Stimulated activated CD8-positive, alpha-beta memory T cell treated with anti-CD3 and anti-CD28 coated beads, Interleukin-7, amount 100 ng/mL, for 1 hour (primary cell): ENCODE data around the gene RAB3IP.
"Not testable (repeated sequence)": the region's sequence is repeated elsewhere in the genome, so short reads cannot be mapped to it uniquely, and the experiment has no call there.

Experiments
- DNase-seq, 2 donors: peaks; one replicate each; pipeline ENCODE4 v3.0.0-alpha.2; 2020; ENCODE audit warnings: low read depth in 2 of 2

The RAB3IP gene

GRCh38 chr12:69756088-69756755 is 17.6 kb downstream of the RAB3IP start:
- DNase-seq: no peak

DNA sequence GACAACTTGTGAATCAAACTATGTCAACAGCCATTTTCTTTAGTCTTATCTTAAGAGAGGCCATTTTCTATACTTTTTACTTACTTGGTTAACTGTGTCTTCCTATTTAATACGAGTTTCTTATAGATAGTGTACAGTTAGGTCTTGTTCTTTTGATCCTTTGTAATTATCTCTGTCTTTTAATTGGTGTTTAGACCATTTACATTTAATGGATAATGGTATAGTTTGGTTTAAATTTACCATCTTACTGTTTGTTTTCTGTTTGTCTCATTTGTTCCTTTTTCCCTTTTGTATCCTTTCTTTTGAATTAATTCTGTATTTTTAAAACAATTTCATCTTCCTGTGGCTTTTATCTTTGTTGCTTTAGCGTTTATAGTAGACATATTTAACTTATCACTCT is 19.4 kb downstream of the RAB3IP start:
- no peak for DNase-seq

DNA sequence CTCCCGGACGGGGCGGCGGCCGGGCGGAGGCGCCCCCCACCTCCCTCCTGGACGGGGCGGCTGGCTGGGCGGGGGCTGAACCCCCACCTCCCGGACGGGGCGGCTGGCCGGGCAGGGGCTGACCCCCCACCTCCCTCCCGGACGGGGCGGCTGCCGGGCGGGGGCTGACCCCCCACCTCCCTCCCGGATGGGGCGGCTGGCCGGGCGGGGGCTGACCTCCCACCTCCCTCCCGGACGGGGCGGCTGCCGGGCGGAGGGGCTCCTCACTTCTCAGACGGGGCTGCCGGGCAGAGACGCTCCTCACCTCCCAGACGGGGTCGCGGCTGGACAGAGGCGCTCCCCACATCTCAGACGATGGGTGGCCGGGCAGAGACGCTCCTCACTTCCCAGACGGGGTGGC is 20.9 kb downstream of the RAB3IP start:
- not testable (repeated sequence) for DNase-seq

GRCh38 chr12:69765515-69765914 is 26.9 kb downstream of the RAB3IP start:
- no peak for DNase-seq

GRCh38 chr12:69766260-69766659 is 27.6 kb downstream of the RAB3IP start:
- DNase-seq: no peak

DNA sequence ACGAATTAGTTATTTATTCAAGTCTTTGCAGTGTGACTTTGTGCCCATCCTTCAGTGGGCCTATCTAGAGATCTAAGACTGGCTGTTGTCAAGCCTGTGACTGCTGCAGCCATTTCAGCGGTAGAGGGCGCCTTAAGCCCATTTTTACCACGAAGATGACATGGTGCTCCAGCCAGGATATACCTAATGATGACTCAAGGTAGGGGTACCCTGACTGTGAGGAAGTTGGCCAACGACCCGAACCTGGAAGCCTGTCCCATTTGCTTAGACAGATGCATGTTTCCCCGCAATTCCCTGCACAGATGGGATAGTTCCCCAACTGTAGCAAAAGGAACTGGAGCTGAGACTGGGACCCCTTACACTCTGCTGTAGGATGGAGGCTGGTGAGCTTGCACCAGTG is 41.3 kb downstream of the RAB3IP start:
- no peak for DNase-seq

DNA sequence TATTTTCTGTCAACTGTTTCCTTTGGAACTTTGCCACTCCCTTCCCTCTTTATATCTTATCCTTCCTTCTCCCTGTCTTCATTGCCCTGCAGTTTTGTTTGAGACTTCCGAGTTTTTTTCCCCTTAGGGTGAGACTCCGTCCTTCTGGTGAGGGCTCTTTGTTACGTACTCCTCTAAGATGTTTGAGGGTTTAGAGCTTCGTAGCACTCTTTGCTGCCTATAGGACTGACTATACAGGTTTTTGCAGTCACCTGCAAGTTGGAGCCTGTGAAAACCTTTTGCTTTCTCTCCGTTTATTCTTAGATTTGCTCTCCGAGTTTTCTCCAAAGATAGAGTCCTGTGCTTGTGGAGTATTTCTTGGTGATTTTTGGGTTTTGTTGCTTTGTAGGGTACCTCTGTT is 44.7 kb downstream of the RAB3IP start:
- DNase-seq: no peak

GRCh38 chr12:69789351-69789750 is 50.7 kb downstream of the RAB3IP start:
- no peak for DNase-seq

GRCh38 chr12:69792533-69792932 is 53.9 kb downstream of the RAB3IP start:
- no peak for DNase-seq

- not testable (repeated sequence) for DNase-seq
These were observed 68.6 kb downstream of the RAB3IP start for GRCh38 chr12:69807101-69807897.

- no peak for DNase-seq
These were observed 72.3 kb downstream of the RAB3IP start for GRCh38 chr12:69810870-69811498.

GRCh38 chr12:69816082-69816481 is 77.4 kb downstream of the RAB3IP start:
- no peak for DNase-seq

DNA sequence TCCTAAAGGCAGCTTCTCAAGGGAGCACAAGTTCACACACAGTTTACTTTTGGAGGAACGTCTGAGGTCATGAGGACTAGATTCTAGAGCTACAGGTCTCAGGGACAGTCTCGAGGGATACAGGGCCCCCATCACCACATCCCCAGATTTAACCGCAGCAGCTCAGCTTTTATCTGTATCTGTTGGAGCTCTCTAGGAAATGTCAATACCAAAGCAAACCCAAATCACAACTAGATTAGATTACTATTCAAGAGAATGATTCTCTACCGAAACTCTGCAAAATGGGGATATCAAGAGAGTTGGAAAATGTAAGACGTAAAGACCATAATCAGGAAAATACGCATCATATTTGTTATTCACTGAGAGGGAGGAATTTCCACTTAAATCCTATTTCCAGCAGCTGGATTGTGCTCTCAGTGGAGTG is 82.4 kb downstream of the RAB3IP start:
- no peak for DNase-seq

GRCh38 chr12:69821456-69822159 is 82.9 kb downstream of the RAB3IP start:
- DNase-seq: no peak

DNA sequence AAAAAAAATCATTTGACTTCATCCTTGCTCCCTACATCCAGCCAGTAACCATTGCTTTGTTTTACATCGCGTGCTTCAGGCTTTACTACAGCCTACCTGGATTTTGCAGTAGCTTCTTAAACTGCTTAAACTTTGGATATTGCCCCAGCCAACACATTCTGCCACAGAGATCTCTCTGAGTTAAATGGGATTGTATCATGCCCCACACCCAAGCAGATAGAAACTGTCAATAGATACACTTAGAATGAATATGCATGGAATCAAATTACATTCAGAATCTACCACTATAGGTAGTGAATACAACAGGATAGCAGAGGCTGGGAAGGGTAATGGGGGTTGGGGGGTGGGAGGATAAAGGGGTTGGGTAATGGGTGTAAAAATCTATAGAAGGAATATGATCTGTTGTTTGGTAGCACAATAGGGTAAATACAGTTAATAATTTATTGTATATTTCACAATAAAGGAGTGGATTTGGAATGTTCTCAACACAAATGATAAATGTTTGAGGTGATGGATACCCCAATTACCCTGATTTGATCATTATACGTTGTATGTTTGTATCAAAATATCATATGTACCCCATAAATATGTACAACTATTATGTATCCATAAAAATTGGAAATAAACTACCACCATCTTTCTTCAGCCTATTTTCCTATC is 83.7 kb downstream of the RAB3IP start:
- no peak for DNase-seq

GRCh38 chr12:69824028-69824427 is 85.4 kb downstream of the RAB3IP start:
- no peak for DNase-seq

GRCh38 chr12:69824966-69825560 is 86.4 kb downstream of the RAB3IP start, which contains the start of gene MYRFL:
Gene MYRFL (plus strand): TSS chr12:69825227. CDS start chr12:69825518, 291 bp downstream.
- DNase-seq: no peak

DNA sequence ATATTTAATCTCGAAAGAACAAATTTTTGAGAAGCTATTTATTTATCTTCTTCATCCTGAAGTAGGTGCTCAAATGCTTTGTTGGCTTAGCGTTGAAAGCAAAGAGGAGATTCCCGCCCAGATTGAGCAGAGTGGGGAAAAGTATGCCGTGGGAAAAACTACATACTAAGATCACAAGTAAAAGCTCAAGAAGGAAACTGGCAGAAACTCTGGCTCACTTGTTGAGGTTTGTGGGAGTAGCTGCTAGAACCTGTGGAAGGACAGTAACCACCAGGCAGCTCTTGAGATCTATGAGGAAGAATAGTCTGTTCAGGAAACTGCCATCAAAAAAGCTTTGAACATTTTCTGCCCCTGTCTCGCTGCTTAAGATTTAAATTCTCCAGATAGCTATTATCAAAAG is 90.2 kb downstream of the RAB3IP start:
- no peak for DNase-seq

- no peak for DNase-seq
These were observed 95.0 kb downstream of the RAB3IP start for GRCh38 chr12:69833696-69834095.

DNA sequence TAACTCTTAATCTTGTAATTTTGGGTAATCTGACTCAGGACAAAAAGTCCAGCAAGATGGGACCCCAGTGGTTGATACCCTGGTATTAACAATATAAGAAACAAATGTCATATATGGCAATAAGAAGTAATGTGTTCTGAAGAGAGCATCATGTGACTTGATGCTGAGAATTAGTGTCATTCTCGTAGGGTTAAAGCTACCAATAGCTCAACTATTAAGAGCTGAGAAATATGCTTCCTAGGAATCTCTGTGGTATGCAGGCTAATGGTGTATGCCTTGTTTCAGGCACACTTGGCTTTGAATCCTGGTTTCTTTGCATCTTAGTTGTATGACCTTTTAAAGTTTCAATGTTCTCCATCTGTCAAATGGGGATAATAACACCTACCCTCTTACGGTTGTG is 95.5 kb downstream of the RAB3IP start:
- DNase-seq: no peak

DNA sequence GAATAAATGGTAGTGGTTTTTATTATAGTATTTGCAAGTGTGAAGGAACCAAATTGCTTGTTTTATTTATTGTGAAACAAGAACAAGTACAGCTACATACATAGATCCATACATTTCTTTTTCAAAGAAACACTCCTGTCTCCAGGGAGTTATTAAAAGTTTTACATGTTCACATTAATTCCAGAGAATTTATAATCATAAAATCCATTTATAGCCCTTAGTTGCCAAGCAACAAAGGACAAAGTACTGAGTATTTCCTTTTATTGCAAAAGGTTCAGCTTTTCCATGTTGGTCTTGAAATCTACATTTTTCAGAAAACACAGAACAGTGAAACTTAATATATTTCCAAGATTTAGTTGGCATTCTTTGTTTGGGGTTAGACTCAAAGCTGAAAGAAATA is 95.9 kb downstream of the RAB3IP start:
- DNase-seq: no peak
